ENCODE measurements around the gene FBN2. TPM values are rescaled to one million over a fixed set of nuclear protein-coding genes. Genes with fewer than 3 reads are reported as not detected.

Gene FBN2
- total RNA-seq, 1 experiment from 2014 or later: not detected

DNA sequence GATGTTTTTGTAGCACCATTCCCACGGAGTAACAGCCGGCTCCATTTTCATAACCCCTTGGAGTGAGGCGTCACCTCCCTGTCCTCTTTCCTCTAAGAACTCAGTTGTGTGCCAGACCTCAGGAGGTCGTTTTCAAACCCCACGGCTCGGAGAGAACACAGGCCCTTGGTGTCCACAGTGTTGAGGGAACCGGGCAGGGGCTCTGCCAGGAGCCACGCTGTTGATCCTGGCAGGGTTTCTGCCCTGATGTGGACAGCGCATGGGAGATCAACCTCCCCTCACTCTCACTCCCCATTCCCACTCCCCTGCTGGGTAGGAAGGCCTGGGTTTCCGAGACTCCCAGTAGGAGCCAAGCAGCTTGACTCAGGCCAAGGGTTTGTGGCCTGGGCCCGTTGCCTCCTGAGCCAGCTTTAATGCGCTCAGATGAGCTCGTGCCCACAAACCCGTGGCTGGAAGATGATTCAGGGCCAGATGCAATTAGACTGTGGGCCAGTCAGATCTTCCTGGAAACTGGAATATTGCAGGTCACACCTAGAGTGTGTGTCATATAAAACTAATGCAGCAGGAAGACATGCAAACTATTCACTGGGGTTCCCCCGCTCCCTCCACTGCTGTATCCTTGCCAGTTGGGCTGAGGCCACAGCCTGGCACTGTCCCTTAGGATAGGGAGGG lies 321.0 kb downstream of the FBN2 start:
- in situ Hi-C loops (cut with HindIII; ENCODE audit: low pct_unique_long_range_greater_than_20kb, low sequenced_read_pairs): no loop called here
- peak; percentile 54 for DNase-seq (ENCODE audit: low read depth)

DNA sequence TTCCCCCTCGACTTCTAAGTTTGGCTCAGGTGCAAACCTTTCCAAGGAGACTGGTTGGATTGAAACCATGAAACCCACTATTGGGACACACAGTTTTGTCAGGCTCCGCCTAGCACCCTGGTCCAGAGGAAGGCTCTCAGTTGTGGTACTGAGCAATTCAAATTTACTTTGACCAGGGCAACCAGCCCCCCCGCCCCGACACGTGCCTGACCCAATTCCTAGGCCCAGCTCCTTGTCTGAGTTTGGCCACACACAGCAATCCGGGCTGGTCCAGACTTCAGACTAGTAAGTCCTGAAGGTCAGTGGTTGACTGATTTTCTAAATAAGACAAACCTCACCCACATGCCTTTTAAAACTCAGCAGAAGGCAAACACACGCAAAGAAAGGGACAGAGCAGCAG lies 321.8 kb downstream of the FBN2 start:
- in situ Hi-C loops (cut with HindIII; ENCODE audit: low pct_unique_long_range_greater_than_20kb, low sequenced_read_pairs): no loop called here

DNA sequence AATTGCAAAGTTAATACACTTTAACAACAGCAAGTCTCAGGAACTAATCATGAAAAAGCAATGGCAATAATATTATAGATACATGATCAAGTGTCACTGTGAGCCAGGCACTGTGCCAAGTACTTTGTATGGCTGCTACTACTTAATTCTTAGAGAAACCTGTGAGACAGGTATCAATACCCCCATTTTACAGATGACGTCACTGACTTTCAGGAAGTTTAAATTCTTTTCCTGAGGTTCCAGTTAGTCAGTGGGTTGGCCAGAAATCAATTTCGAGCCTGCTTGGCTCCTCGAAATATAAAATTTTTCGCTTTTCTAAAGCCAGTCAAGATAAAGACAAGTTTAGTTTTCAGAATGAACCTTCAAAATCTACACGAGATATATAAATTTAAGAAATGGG lies 324.2 kb downstream of the FBN2 start:
- no peak for DNase-seq (ENCODE audit: low read depth)
- in situ Hi-C loops (cut with HindIII; ENCODE audit: low pct_unique_long_range_greater_than_20kb, low sequenced_read_pairs): no loop called here

More for the DNA sequence above, 321.8 kb downstream of the FBN2 start:
- no peak for DNase-seq (ENCODE audit: low read depth)

DNA sequence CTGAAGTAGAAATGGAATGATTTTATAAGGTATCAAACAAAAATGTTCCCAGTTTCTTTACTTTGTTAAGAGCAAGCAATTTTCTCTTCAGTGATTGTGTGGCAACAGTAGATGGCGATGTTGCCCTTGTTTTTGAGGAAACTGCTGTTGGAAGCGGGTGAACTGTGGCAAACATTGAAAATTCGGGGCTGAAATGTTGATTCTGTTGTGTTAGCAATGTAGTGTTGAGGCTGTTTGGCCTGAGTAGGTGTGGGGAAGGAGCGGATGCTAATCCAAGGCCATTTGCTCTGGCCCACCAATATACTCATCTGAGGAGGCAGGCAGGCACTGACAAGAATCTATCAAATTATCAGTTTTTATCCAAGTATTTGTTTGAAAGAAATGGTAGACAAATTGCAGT lies 324.7 kb downstream of the FBN2 start:
- peak; percentile 38 for DNase-seq (ENCODE audit: low read depth)
- in situ Hi-C loops (cut with HindIII; ENCODE audit: low pct_unique_long_range_greater_than_20kb, low sequenced_read_pairs): no loop called here

DNA sequence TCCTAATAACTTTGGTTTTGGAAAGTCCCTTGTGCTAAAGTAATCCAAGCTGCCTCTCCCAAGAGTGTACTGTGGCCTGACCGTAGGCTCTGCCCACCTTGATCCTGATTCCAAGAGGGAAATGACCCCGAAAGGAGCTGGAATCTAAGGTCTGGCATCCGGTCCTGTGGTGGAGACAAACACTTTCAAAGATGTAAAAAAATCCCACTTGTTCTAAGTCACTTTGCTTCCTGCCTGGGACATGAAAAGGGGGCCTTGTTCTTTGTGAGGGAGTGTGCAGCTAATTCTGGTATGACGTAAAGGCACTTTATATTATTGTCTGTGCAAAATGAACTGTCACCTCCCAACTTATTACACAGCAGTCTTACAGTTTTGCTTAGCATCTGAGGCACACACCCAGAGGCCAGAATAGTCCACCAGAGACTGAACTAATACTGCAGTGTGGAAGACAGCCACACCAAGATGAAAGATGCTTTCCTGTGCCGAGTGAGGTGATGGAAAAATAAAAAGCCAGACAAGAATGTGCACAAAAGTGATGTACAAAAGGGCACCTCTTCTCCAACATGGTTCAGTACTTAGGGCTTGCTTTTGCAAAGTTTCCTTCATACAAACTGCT lies 325.7 kb downstream of the FBN2 start:
- in situ Hi-C loops (cut with HindIII; ENCODE audit: low pct_unique_long_range_greater_than_20kb, low sequenced_read_pairs): no loop called here
- DNase-seq (ENCODE audit: low read depth): no peak

DNA sequence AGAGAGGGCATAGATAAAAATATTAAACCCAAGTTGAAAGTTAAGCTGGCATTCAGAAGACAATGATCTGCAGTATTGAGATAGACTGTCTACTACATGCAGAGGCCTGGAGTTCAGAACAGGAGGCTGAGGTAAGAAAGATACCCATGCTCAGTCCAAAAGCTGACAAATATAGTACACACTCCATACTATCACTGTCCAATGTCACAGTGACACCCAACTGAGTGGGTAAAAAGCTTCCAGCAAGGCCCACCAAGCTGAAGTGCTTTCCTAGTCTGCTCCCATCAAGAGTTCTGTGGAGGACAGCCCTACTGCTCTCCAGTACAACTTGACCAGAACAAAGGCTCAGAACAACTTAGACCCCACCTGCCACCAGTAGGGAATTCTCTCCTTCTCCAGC lies 329.6 kb downstream of the FBN2 start:
- in situ Hi-C loops (cut with HindIII; ENCODE audit: low pct_unique_long_range_greater_than_20kb, low sequenced_read_pairs): no loop called here
- DNase-seq (ENCODE audit: low read depth): no peak

All from Caki2 (cell line).